Breast epithelium (tissue), 4 donors: ENCODE data around the gene ITPR1. TPM values are rescaled to one million over a fixed set of nuclear protein-coding genes. Genes with fewer than 3 reads are reported as not detected.

Experiments
- DNase-seq, 2 donors: peaks; one replicate each; pipeline ENCODE4 v3.0.0-alpha.2; 2019; ENCODE audit warnings: low spot score in 2 of 2
- H3K27ac ChIP-seq, 2 donors: fragments of 200-600 bp; sonication (generic) in 1 of 2; one replicate each; pipeline ENCODE4 v1.5.1; 2016 to 2019; ENCODE audit warnings: mild to moderate bottlenecking in 1 of 2
- H3K27me3 ChIP-seq, 2 donors: fragments of 200-600 bp; sonication (generic) in 1 of 2; one replicate each; pipeline versions ENCODE4 v1.5.1 to v1.6.0; 2017 to 2019; ENCODE audit warnings: control low read depth in 1 of 2, mild to moderate bottlenecking in 1 of 2
- H3K36me3 ChIP-seq: fragments of 200-600 bp; one replicate; pipeline ENCODE4 v1.5.1; 2019
- H3K4me1 ChIP-seq, 2 donors: fragments of 200-600 bp; sonication (generic); one replicate each; pipeline ENCODE4 v1.5.1; 2016 to 2019; ENCODE audit warnings: control low read depth in 1 of 2
- H3K4me3 ChIP-seq, 3 donors: fragments of 200-600 bp; sonication (generic); 1 replicate in 2 of 3; 2 replicates in 1 of 3; pipeline ENCODE4 v1.5.1; 2016 to 2019; ENCODE audit warnings: mild to moderate bottlenecking in 3 of 3, moderate library complexity in 2 of 3
- H3K9me3 ChIP-seq, 2 donors: fragments of 200-600 bp; sonication (generic) in 1 of 2; one replicate each; pipeline ENCODE4 v1.5.1; 2016 to 2019; ENCODE audit warnings: control low read depth in 1 of 2
- CTCF ChIP-seq, 3 donors: fragments of 450-650 bp; IDR thresholded peaks; one replicate each; pipeline ENCODE4 v1.5.1; 2016 to 2017; ENCODE audit warnings: antibody characterized with exemption in 3 of 3, mild to moderate bottlenecking in 3 of 3, moderate library complexity in 3 of 3
- POLR2A ChIP-seq: fragments of 450-650 bp; IDR thresholded peaks from one replicate; pipeline ENCODE4 v1.6.1; 2016; ENCODE audit warnings: antibody characterized with exemption, mild to moderate bottlenecking, moderate library complexity
- POLR2AphosphoS5 ChIP-seq, 3 donors: sonication (generic); formaldehyde crosslinking; IDR thresholded peaks; one replicate each; pipeline ENCODE4 v1.6.1; 2017; ENCODE audit warnings: antibody characterized with exemption in 3 of 3
- intact Hi-C: fragments of 100-400 bp; cut with DNase I; formaldehyde crosslinking; loops from one replicate; pipeline ENCODE4 v1.15.1; 2023; ENCODE audit warnings: low total_unique reads
- total RNA-seq, 3 donors: library from RNA; depleted of rRNA; stranded (reverse); fragments of >200 nt; gene quantifications; one replicate each; pipeline ENCODE4 v1.1.0, GENCODE V29; 2016

ITPR1 gene
- total RNA-seq, 3 donors from 2014 or later = 53.8 to 227 (median 174) TPM

- no peak for DNase-seq
- Histone ChIP-seq H3K4me1 (peaks cover 4 to 7% of the 10 kb centered on the region in 2 donors), H3K27me3 (no peaks in the 10 kb centered on the region), H3K27ac (peak overlapping the region; percentile 77 to 88), H3K36me3 (no peaks in the 10 kb centered on the region), H3K4me3 (no peak overlapping the region), H3K9me3 (no peaks in the 10 kb centered on the region)
- intact Hi-C loops = no loop called here
- no peak for TF ChIP-seq POLR2A
- no peak for TF ChIP-seq CTCF (IDR thresholded peaks at IDR 0.05)
- no peak for TF ChIP-seq POLR2AphosphoS5 (IDR thresholded peaks at IDR 0.05)
Measured at GRCh38 chr3:4505688-4506558, 12.8 kb downstream of the ITPR1 start.

- H3K27ac ChIP-seq = no peak overlapping the region
Measured at GRCh38 chr3:4506559-4507023, 13.4 kb downstream of the ITPR1 start.

GRCh38 chr3:4507024-4507596 is 14.0 kb downstream of the ITPR1 start:
- H3K4me3 ChIP-seq = no peak overlapping the region

More at GRCh38 chr3:4506559-4507023, 13.4 kb downstream of the ITPR1 start:
- Histone ChIP-seq H3K4me3 (no peak overlapping the region), H3K36me3 (no peaks in the 10 kb centered on the region), H3K9me3 (no peaks in the 10 kb centered on the region), H3K4me1 (peaks cover 4 to 7% of the 10 kb centered on the region in 2 donors), H3K27me3 (no peaks in the 10 kb centered on the region)
- intact Hi-C loops = no loop called here
- DNase-seq = no peak
- no peak for TF ChIP-seq POLR2AphosphoS5 (IDR thresholded peaks at IDR 0.05)

GRCh38 chr3:4508048-4508981 is 15.2 kb downstream of the ITPR1 start:
- intact Hi-C loops = no loop called here
- Histone ChIP-seq H3K9me3 (no peaks in the 10 kb centered on the region), H3K4me3 (no peak overlapping the region), H3K4me1 (peaks cover 4 to 7% of the 10 kb centered on the region in 2 donors), H3K36me3 (no peaks in the 10 kb centered on the region), H3K27me3 (no peaks in the 10 kb centered on the region), H3K27ac (no peak overlapping the region)
- no peak for TF ChIP-seq POLR2A
- no peak for TF ChIP-seq CTCF (IDR thresholded peaks at IDR 0.05)
- TF ChIP-seq POLR2AphosphoS5 (IDR thresholded peaks at IDR 0.05) = no peak
- DNase-seq = no peak

More at GRCh38 chr3:4507024-4507596, 14.0 kb downstream of the ITPR1 start:
- intact Hi-C loops = no loop called here
- no peaks in the 10 kb centered on the region for H3K27me3 ChIP-seq
- H3K9me3 ChIP-seq = no peaks in the 10 kb centered on the region
- H3K4me1 ChIP-seq = peaks cover 4 to 7% of the 10 kb centered on the region in 2 donors
- DNase-seq = no peak
- TF ChIP-seq CTCF (IDR thresholded peaks at IDR 0.05) = no peak
- H3K27ac ChIP-seq = no peak overlapping the region
- H3K36me3 ChIP-seq = no peaks in the 10 kb centered on the region

GRCh38 chr3:4509043-4509442 is 15.9 kb downstream of the ITPR1 start:
- no peaks in the 10 kb centered on the region for H3K36me3 ChIP-seq
- no peaks in the 10 kb centered on the region for H3K9me3 ChIP-seq
- no peak overlapping the region for H3K4me3 ChIP-seq
- no peak for DNase-seq
- no peak overlapping the region for H3K27ac ChIP-seq
- peaks cover 4 to 7% of the 10 kb centered on the region in 2 donors for H3K4me1 ChIP-seq
- no peaks in the 10 kb centered on the region for H3K27me3 ChIP-seq
- intact Hi-C loops = no loop called here
- TF ChIP-seq CTCF (IDR thresholded peaks at IDR 0.05) = no peak
- no peak for TF ChIP-seq POLR2AphosphoS5 (IDR thresholded peaks at IDR 0.05)
- TF ChIP-seq POLR2A = no peak
